PC-3 (cell line): ENCODE data around the gene BCAN. TPM values are rescaled to one million over a fixed set of nuclear protein-coding genes. Genes with fewer than 3 reads are reported as not detected.

Experiments used
- ATAC-seq: fragments of 200-7000 bp; cut with Tn5 transposase; 2 replicates; pipeline ENCODE4 v1.9.1; 2020; ENCODE audit warnings: mild to moderate bottlenecking, moderate library complexity
- BruUV-seq: library from RNA; stranded (reverse); fragments of 400-500 nt; replicated peaks from 2 replicates; lab custom pipeline; 2021; lab: Mats Ljungman, UMichigan
- CTCF ChIA-PET: fragments of 300-600 bp; sonication (Branson Sonifier 250); formaldehyde crosslinking; loops from one replicate; lab custom pipeline; 2022; ENCODE audit warnings: antibody characterized with exemption; lab: Charles Lee
- POLR2A ChIA-PET: fragments of 300-600 bp; sonication (Branson Sonifier 250); formaldehyde crosslinking; loops from one replicate; lab custom pipeline; 2022; ENCODE audit warnings: antibody characterized with exemption; ENCODE audit not compliant: unreplicated experiment; lab: Charles Lee
- DNase-seq: peaks from one replicate; pipeline ENCODE4 v3.0.0-alpha.2; 2015
- H2AFZ ChIP-seq: fragments of 300-600 bp; sonication (generic); 2 replicates; pipeline ENCODE4 v1.6.0; 2016; ENCODE audit warnings: antibody characterized with exemption, low read length
- H3F3A ChIP-seq: fragments of 300-600 bp; sonication (generic); one replicate; pipeline ENCODE4 v1.6.0; 2017; ENCODE audit warnings: antibody characterized with exemption, low read length, control low read depth, mild to moderate bottlenecking; ENCODE audit not compliant: unreplicated experiment
- H3K27ac ChIP-seq: fragments of 300-600 bp; sonication (generic); 2 replicates; pipeline ENCODE4 v1.5.1; 2016; ENCODE audit warnings: mild to moderate bottlenecking, low read length
- H3K27me3 ChIP-seq: fragments of 300-600 bp; sonication (generic); 2 replicates; pipeline ENCODE4 v1.6.1; 2016; ENCODE audit warnings: low read length, mixed read lengths
- H3K36me3 ChIP-seq: fragments of 300-600 bp; sonication (generic); 2 replicates; pipeline ENCODE4 v1.6.1; 2016; ENCODE audit warnings: low read depth, mixed run types, low read length, mixed read lengths
- H3K4me1 ChIP-seq: fragments of 300-600 bp; sonication (generic); 2 replicates; pipeline ENCODE4 v1.5.1; 2016; ENCODE audit warnings: low read length; ENCODE audit not compliant: insufficient read depth
- H3K4me2 ChIP-seq: fragments of 300-600 bp; sonication (generic); 2 replicates; pipeline ENCODE4 v1.6.0; 2016; ENCODE audit warnings: low read length
- H3K4me3 ChIP-seq: fragments of 300-600 bp; sonication (generic); 2 replicates; pipeline ENCODE4 v1.5.1; 2016; ENCODE audit warnings: mild to moderate bottlenecking, low read length, mixed read lengths
- H3K79me2 ChIP-seq: fragments of 300-600 bp; sonication (generic); 2 replicates; pipeline ENCODE4 v1.6.1; 2017; ENCODE audit warnings: low read length, mixed read lengths
- H3K9ac ChIP-seq: fragments of 300-600 bp; sonication (generic); 2 replicates; pipeline ENCODE4 v1.6.0; 2016; ENCODE audit warnings: mild to moderate bottlenecking, low read length
- H3K9me2 ChIP-seq: fragments of 300-600 bp; sonication (generic); replicated peaks from 2 replicates; pipeline ENCODE4 v1.6.1; 2016; ENCODE audit warnings: mixed run types, low read length, mixed read lengths
- H3K9me3 ChIP-seq: fragments of 300-600 bp; sonication (generic); 2 replicates; pipeline ENCODE4 v1.6.1; 2016; ENCODE audit warnings: low read length, mixed read lengths
- H4K20me1 ChIP-seq: fragments of 300-600 bp; sonication (generic); 2 replicates; pipeline ENCODE4 v1.6.1; 2016; ENCODE audit warnings: low read length, mixed read lengths
- EZH2 ChIP-seq: fragments of 300-600 bp; sonication (generic); IDR thresholded peaks from one replicate; pipeline ENCODE4 v1.6.1; 2017; ENCODE audit warnings: antibody characterized with exemption, mild to moderate bottlenecking, low read length; ENCODE audit not compliant: unreplicated experiment
- EZH2phosphoT487 ChIP-seq: fragments of 300-600 bp; sonication (generic); IDR thresholded peaks from 2 replicates; pipeline ENCODE4 v1.6.1; 2018; ENCODE audit warnings: mild to moderate bottlenecking, antibody characterized with exemption, low read length, borderline replicate concordance
- intact Hi-C: fragments of 100-400 bp; cut with micrococcal nuclease; formaldehyde crosslinking; loops from 2 replicates; pipeline ENCODE4 v1.9.0; 2023
- total RNA-seq: library from RNA; depleted of rRNA; stranded (reverse); fragments of >200 nt; gene quantifications from 2 replicates; pipeline ENCODE4 v1.2.3, GENCODE V29; 2014
- TF ChIP-seq, protein P1 (sequence below): fragments of 300-600 bp; sonication (generic); conservative IDR thresholded peaks from 2 replicates; pipeline ENCODE4 v1.5.1; 2017; ENCODE audit warnings: antibody characterized with exemption, low read depth, mild to moderate bottlenecking, low read length

BCAN gene
- total RNA-seq, 1 experiment from 2014 or later = not detected

DNA sequence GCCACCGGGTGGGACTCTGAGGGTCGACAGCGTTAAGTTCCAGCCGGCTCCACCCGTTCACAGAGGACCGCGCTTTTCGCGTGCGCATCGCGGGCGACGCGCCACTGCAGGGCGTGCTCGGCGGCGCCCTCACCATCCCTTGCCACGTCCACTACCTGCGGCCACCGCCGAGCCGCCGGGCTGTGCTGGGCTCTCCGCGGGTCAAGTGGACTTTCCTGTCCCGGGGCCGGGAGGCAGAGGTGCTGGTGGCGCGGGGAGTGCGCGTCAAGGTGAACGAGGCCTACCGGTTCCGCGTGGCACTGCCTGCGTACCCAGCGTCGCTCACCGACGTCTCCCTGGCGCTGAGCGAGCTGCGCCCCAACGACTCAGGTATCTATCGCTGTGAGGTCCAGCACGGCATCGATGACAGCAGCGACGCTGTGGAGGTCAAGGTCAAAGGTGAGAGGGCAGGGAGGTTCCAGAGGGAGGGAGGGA is 4.9 kb downstream of the BCAN start:
- Histone ChIP-seq H3F3A (no peaks in the 10 kb centered on the region), H3K79me2 (no peaks in the 10 kb centered on the region), H2AFZ (no peak overlapping the region), H3K4me2 (no peak overlapping the region), H3K27ac (no peak overlapping the region), H3K27me3 (peaks cover 8% of the 10 kb centered on the region), H3K36me3 (no peaks in the 10 kb centered on the region), H3K9ac (no peak overlapping the region), H3K4me3 (no peak overlapping the region), H4K20me1 (no peaks in the 10 kb centered on the region), H3K9me3 (no peaks in the 10 kb centered on the region), H3K4me1 (no peaks in the 10 kb centered on the region), H3K9me2 (no peaks in the 10 kb centered on the region)
- ChIA-PET POLR2A (no interaction called here), CTCF (no interaction called here)
- DNase-seq (no peak), ATAC-seq (no peak)
- BruUV-seq = no TSS peak
- intact Hi-C loops = no loop called here
- TF ChIP-seq, protein P1, sequence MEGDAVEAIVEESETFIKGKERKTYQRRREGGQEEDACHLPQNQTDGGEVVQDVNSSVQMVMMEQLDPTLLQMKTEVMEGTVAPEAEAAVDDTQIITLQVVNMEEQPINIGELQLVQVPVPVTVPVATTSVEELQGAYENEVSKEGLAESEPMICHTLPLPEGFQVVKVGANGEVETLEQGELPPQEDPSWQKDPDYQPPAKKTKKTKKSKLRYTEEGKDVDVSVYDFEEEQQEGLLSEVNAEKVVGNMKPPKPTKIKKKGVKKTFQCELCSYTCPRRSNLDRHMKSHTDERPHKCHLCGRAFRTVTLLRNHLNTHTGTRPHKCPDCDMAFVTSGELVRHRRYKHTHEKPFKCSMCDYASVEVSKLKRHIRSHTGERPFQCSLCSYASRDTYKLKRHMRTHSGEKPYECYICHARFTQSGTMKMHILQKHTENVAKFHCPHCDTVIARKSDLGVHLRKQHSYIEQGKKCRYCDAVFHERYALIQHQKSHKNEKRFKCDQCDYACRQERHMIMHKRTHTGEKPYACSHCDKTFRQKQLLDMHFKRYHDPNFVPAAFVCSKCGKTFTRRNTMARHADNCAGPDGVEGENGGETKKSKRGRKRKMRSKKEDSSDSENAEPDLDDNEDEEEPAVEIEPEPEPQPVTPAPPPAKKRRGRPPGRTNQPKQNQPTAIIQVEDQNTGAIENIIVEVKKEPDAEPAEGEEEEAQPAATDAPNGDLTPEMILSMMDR = no peak
- TF ChIP-seq EZH2phosphoT487 (no peak), EZH2 (no peak)

DNA sequence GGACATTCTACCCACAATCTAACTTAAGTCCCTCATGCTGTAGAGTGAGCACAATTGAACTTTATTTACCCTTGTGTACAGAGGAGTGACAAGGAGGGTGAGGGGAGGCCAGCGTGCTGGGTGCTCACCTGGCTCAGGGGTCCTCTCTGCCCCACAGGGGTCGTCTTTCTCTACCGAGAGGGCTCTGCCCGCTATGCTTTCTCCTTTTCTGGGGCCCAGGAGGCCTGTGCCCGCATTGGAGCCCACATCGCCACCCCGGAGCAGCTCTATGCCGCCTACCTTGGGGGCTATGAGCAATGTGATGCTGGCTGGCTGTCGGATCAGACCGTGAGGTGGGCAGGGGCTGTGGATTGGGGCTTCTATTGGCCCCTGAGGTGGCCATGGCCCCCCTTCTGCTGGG is 5.4 kb downstream of the BCAN start:
- intact Hi-C loops = no loop called here
- TF ChIP-seq, protein P1 = no peak
- TF ChIP-seq EZH2phosphoT487 = no peak
- no peak for TF ChIP-seq EZH2
- Histone ChIP-seq H3K9me2 (no peaks in the 10 kb centered on the region), H3K4me1 (no peaks in the 10 kb centered on the region), H3K9ac (no peak overlapping the region), H3K9me3 (no peaks in the 10 kb centered on the region), H3K27me3 (peaks cover 3% of the 10 kb centered on the region), H3K4me3 (no peak overlapping the region), H3K27ac (no peak overlapping the region), H4K20me1 (no peaks in the 10 kb centered on the region), H3K36me3 (no peaks in the 10 kb centered on the region), H3K4me2 (no peak overlapping the region), H2AFZ (no peak overlapping the region), H3F3A (no peaks in the 10 kb centered on the region), H3K79me2 (no peaks in the 10 kb centered on the region)
- ATAC-seq (no peak), DNase-seq (no peak)
- CTCF ChIA-PET = no interaction called here
- no TSS peak for BruUV-seq
- POLR2A ChIA-PET = no interaction called here

DNA sequence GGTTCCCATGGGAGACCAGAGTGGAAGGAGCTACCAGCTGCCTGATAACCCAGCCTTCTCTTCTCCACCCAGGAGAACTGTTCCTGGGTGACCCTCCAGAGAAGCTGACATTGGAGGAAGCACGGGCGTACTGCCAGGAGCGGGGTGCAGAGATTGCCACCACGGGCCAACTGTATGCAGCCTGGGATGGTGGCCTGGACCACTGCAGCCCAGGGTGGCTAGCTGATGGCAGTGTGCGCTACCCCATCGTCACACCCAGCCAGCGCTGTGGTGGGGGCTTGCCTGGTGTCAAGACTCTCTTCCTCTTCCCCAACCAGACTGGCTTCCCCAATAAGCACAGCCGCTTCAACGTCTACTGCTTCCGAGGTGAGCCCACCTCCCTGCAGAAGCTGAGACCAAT is 6.6 kb downstream of the BCAN start:
- H3K79me2 ChIP-seq = no peaks in the 10 kb centered on the region
- no peak for ATAC-seq
- H3K9ac ChIP-seq = no peak overlapping the region
- no peaks in the 10 kb centered on the region for H3K4me1 ChIP-seq
- H3K27ac ChIP-seq = no peak overlapping the region
- no peaks in the 10 kb centered on the region for H3K9me2 ChIP-seq
- H3K36me3 ChIP-seq = no peaks in the 10 kb centered on the region
- CTCF ChIA-PET = interaction anchor here (0.9 to 1.6 kb wide), 3 partner anchors 11 to 22 kb away, joined by 3 read pairs; no protein-coding TSS in a partner anchor
- H3F3A ChIP-seq = no peaks in the 10 kb centered on the region
- no peaks in the 10 kb centered on the region for H4K20me1 ChIP-seq
- intact Hi-C loops = no loop called here
- H3K9me3 ChIP-seq = no peaks in the 10 kb centered on the region
- no peak overlapping the region for H3K4me3 ChIP-seq
- H2AFZ ChIP-seq = no peak overlapping the region
- DNase-seq = no peak
- no peak overlapping the region for H3K4me2 ChIP-seq
- TF ChIP-seq, protein P1 = no peak
- TF ChIP-seq EZH2phosphoT487 = no peak
- no peak for TF ChIP-seq EZH2
- no TSS peak for BruUV-seq
- H3K27me3 ChIP-seq = no peaks in the 10 kb centered on the region
- POLR2A ChIA-PET = no interaction called here
